Activated CD8-positive, alpha-beta T cell treated with anti-CD3 and anti-CD28 coated beads for 36 hours (primary cell): Measurements from ENCODE around the gene CAMP. TPM values are rescaled to one million over a fixed set of nuclear protein-coding genes. Genes with fewer than 3 reads are reported as not detected.

Source experiments
- ATAC-seq: fragments of 200-7000 bp; cut with Tn5 transposase; one replicate; pipeline ENCODE4 v1.10.0; 2021; ENCODE audit warnings: mild to moderate bottlenecking, moderate library complexity
- CTCF ChIA-PET: fragments of 350-600 bp; sonication (Branson Sonifier 250); formaldehyde crosslinking; loops from one replicate; lab custom pipeline; 2021; ENCODE audit warnings: antibody characterized with exemption; lab: Charles Lee
- POLR2A ChIA-PET: fragments of 350-600 bp; sonication (Branson Sonifier 250); formaldehyde crosslinking; loops from one replicate; lab custom pipeline; 2021; ENCODE audit warnings: antibody characterized with exemption; lab: Charles Lee
- DNase-seq: peaks from one replicate; pipeline ENCODE4 v3.0.0-alpha.2; 2020
- H3K27ac Mint-ChIP-seq: one replicate; pipeline ENCODE4 v1.8.0; 2021; ENCODE audit warnings: mild to moderate bottlenecking, mixed read lengths
- H3K27me3 Mint-ChIP-seq: one replicate; pipeline ENCODE4 v1.8.0; 2021; ENCODE audit warnings: mixed read lengths
- H3K36me3 Mint-ChIP-seq: one replicate; pipeline ENCODE4 v1.8.0; 2021; ENCODE audit warnings: low read depth, mixed read lengths
- H3K4me1 Mint-ChIP-seq: one replicate; pipeline ENCODE4 v1.8.0; 2021; ENCODE audit warnings: low read depth, mixed read lengths
- H3K4me3 Mint-ChIP-seq: one replicate; pipeline ENCODE4 v1.8.0; 2021; ENCODE audit warnings: mild to moderate bottlenecking, moderate library complexity, mixed read lengths
- H3K9me3 Mint-ChIP-seq: one replicate; pipeline ENCODE4 v1.8.0; 2021; ENCODE audit warnings: mixed read lengths
- intact Hi-C: fragments of 100-400 bp; cut with micrococcal nuclease; formaldehyde crosslinking; loops from one replicate; pipeline ENCODE4 v1.10.0; 2022
- total RNA-seq, 2 experiments: library from RNA; stranded (reverse); gene quantifications; one replicate each; pipeline ENCODE4 v1.2.3, GENCODE V29; 2021
- TF ChIP-seq, protein P1 (sequence below): fragments of 200-600 bp; IDR thresholded peaks from one replicate; pipeline ENCODE4 v1.8.0; 2022; ENCODE audit warnings: antibody characterized with exemption, mild to moderate bottlenecking

CAMP gene
- total RNA-seq, 2 experiments from 2014 or later = not detected

GRCh38 chr3:48215876-48216275, 7.4 kb upstream of the CAMP start:
- Mint-ChIP-seq H3K4me3 (no peak overlapping the region), H3K4me1 (no peaks in the 10 kb centered on the region), H3K27ac (no peak overlapping the region), H3K9me3 (no peaks in the 10 kb centered on the region), H3K27me3 (no peaks in the 10 kb centered on the region), H3K36me3 (no peaks in the 10 kb centered on the region)
- intact Hi-C loops = no loop called here
- CTCF ChIA-PET = no interaction called here
- no peak for DNase-seq
- TF ChIP-seq, protein P1, sequence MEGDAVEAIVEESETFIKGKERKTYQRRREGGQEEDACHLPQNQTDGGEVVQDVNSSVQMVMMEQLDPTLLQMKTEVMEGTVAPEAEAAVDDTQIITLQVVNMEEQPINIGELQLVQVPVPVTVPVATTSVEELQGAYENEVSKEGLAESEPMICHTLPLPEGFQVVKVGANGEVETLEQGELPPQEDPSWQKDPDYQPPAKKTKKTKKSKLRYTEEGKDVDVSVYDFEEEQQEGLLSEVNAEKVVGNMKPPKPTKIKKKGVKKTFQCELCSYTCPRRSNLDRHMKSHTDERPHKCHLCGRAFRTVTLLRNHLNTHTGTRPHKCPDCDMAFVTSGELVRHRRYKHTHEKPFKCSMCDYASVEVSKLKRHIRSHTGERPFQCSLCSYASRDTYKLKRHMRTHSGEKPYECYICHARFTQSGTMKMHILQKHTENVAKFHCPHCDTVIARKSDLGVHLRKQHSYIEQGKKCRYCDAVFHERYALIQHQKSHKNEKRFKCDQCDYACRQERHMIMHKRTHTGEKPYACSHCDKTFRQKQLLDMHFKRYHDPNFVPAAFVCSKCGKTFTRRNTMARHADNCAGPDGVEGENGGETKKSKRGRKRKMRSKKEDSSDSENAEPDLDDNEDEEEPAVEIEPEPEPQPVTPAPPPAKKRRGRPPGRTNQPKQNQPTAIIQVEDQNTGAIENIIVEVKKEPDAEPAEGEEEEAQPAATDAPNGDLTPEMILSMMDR = no peak
- ATAC-seq = no peak
- POLR2A ChIA-PET = interaction anchor here (1.5 kb wide), 1 partner anchor 10 kb away, joined by 3 read pairs; no protein-coding TSS in a partner anchor

GRCh38 chr3:48217449-48217848, 5.8 kb upstream of the CAMP start:
- Mint-ChIP-seq H3K27ac (no peak overlapping the region), H3K36me3 (no peaks in the 10 kb centered on the region), H3K9me3 (no peaks in the 10 kb centered on the region), H3K4me3 (no peak overlapping the region), H3K4me1 (no peaks in the 10 kb centered on the region), H3K27me3 (no peaks in the 10 kb centered on the region)
- DNase-seq (no peak), ATAC-seq (no peak)
- intact Hi-C loops = no loop called here
- ChIA-PET CTCF (no interaction called here), POLR2A (interaction anchor here (1.0 kb wide), 1 partner anchor 9 kb away, joined by 3 read pairs; no protein-coding TSS in a partner anchor)
- TF ChIP-seq, protein P1 = no peak

DNA sequence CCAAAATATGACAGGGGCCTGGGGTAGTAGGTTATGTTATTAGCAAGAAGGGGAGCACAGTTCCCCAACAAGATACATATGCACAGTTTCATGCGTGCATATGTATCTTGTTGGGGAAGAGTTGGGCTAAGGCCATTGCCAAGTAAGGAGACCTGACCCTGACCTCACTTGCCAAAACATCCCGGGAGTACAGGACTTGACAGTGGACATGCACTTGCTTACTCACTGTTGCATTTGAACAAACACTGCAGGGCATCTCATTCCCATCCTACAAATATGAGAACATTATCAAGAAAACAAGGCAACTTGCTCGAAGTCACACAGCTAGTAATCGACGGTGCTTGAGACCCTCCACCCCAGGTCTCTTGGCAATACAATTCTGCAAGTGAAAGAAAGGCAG, 4.8 kb upstream of the CAMP start:
- DNase-seq (no peak), ATAC-seq (no peak)
- ChIA-PET POLR2A (no interaction called here), CTCF (interaction anchor here (1.2 kb wide), 1 partner anchor 217 kb away, joined by 5 read pairs; no protein-coding TSS in a partner anchor)
- intact Hi-C loops = no loop called here
- H3K27ac Mint-ChIP-seq = no peak overlapping the region
- no peaks in the 10 kb centered on the region for H3K9me3 Mint-ChIP-seq
- no peaks in the 10 kb centered on the region for H3K4me1 Mint-ChIP-seq
- H3K27me3 Mint-ChIP-seq = no peaks in the 10 kb centered on the region
- H3K4me3 Mint-ChIP-seq = no peak overlapping the region
- no peaks in the 10 kb centered on the region for H3K36me3 Mint-ChIP-seq
- TF ChIP-seq, protein P1 = no peak

- Mint-ChIP-seq H3K9me3 (no peaks in the 10 kb centered on the region), H3K4me3 (no peak overlapping the region), H3K36me3 (no peaks in the 10 kb centered on the region), H3K27me3 (no peaks in the 10 kb centered on the region), H3K4me1 (no peaks in the 10 kb centered on the region), H3K27ac (no peak overlapping the region)
- ChIA-PET CTCF (interaction anchor here (1.2 kb wide), 1 partner anchor 216 kb away, joined by 5 read pairs; no protein-coding TSS in a partner anchor), POLR2A (no interaction called here)
- TF ChIP-seq, protein P1 = no peak
- intact Hi-C loops = no loop called here
- no peak for DNase-seq
- no peak for ATAC-seq
Measured at GRCh38 chr3:48219543-48219942, 3.8 kb upstream of the CAMP start.

DNA sequence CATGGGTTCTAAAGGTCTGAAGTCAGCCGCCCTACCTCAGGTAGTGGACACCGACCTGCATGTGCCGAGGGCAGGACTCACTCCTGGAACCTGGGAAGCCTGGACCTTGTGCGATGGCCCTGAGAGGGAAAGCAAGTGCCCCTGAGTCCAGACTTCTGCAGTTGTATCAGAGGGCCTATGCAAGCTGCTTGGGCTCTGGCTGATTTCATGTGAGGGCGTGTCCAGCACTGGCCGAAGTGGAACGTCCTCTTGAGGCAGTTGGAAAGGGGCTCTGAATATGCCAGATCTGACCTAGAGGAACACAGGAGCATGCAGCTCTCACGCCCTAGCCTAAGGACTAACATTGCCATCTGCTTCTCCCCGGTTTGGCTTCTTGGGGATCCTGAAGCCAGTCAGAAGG, 2.5 kb upstream of the CAMP start:
- POLR2A ChIA-PET = no interaction called here
- intact Hi-C loops = no loop called here
- ATAC-seq = no peak
- TF ChIP-seq, protein P1 = no peak
- Mint-ChIP-seq H3K36me3 (no peaks in the 10 kb centered on the region), H3K4me1 (no peaks in the 10 kb centered on the region), H3K27ac (no peak overlapping the region), H3K4me3 (no peak overlapping the region), H3K9me3 (no peaks in the 10 kb centered on the region), H3K27me3 (no peaks in the 10 kb centered on the region)
- no peak for DNase-seq
- CTCF ChIA-PET = interaction anchor here (1.2 kb wide), 1 partner anchor 215 kb away, joined by 4 read pairs; no protein-coding TSS in a partner anchor
